CD1c-positive myeloid dendritic cell (primary cell): ENCODE results near the gene PRR3.
A peak's percentile ranks its signal among the peaks of the same experiment; 100 is the strongest.

ENCODE experiments used
- DNase-seq: peaks from one replicate; pipeline ENCODE4 v3.0.0-alpha.2; 2016; ENCODE audit errors: extremely low spot score

Gene PRR3

DNA sequence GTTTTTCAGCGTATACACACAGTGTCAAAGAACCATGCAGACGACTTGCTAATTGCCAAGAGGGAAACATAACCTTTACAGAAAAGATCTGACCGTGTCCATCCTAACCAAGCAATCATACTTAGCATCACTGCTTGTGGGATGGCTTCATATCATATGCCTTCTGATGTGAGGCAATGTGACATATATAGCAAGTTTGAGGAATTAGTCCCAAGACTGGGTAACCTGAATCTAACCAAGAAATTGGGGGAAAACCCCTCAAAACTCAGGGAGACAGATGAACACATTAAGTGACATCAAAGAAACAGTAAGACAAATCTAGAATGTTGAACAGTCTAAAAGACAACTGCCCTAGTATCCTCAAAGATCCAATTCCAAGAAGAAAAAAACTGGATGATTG lies 19.2 kb upstream of the PRR3 start:
- no peak for DNase-seq

DNA sequence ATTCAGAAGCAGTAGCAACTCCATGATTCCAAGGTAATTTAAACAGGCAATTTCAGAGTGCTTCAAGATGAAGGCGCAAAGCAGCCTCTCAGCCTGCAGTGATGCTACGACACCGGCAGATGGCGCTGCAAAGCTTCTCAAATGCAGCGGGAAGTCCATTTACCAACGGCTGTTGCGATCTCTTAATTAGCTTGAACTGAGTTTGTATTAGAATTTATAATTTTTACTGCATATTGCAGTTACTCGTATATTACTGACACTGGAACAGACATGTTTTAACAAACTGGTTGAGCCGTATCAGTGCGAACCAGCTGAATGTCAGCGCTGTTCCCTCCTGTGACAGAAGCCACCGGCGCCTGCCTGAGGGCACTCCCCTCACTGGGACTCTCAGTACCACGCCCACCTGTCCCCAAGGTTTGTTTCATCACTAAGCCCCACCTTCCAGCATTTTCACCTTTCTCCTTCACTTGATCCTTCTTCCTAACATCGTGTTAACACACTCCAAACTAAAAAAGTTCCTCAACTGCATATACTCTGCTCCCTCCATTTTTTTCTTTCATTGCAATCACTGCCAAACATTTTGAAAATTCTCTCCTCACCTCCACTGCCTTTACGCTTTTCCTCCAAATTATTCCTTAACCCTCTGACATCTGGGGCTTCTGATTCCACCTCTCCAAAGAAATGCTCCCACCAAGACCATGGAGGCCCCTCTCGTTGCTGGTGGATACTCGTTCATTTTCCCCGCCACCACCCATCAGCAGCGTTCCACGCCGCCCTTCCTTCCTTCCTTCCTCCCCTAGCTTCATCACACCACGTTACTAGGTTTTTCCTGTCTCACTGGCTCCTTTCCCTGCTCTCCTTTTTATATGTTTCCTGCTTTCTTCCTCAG lies 15.3 kb upstream of the PRR3 start:
- DNase-seq, result peak; percentile 92

DNA sequence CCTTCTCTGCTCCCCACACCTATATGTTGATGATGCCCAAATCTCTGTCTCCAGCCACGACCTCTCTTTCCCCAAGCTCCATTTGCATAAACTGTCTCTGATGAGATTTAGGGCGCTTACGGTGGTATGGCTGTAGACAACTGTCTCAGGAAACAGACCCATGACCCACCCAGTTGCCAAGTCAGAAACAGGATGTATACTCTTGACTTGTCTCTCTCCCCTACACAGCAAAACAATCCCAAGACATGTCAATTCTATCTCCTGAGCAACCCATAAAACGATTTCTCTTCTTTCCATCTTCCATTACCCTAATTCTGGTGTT lies 14.7 kb upstream of the PRR3 start:
- no peak for DNase-seq

DNA sequence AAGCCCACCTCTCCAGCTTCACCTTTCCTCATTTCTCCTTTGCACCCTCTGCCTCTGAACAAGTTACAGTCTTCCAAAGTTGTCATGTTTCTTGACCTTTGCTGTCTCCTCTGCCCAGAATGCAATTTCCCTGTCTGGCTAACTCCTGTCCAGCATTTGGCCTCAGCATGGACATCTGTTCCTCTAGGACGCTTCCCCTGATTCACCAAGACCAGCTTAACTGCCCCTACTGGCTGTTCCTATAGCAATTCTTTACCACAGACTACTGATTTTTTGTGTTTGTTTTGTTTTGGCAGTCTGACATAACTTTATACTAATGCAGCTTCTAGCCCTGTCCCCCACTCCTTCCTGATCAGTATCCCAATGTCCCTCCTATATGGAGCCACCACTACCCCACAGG lies 14.2 kb upstream of the PRR3 start:
- no peak for DNase-seq

DNA sequence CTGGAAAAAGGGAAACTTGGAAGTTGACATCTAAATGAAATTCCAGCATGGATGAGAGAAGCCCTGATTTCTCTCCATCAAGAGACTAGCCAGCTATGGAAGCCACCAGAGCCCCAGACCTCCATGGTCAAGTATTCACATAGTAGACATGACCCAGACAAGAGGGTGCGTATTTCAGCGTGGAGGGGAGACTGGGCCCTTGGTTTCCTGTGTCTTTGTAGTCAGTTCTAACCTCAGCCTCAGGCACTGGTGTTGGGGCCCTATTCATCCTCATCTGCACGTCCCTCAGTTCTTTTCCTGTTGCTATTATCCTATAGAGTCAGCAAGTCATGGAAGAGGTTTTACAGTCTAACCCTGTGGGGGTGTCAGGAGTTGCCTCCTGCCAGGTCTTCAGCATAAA lies 13.3 kb upstream of the PRR3 start:
- no peak for DNase-seq

DNA sequence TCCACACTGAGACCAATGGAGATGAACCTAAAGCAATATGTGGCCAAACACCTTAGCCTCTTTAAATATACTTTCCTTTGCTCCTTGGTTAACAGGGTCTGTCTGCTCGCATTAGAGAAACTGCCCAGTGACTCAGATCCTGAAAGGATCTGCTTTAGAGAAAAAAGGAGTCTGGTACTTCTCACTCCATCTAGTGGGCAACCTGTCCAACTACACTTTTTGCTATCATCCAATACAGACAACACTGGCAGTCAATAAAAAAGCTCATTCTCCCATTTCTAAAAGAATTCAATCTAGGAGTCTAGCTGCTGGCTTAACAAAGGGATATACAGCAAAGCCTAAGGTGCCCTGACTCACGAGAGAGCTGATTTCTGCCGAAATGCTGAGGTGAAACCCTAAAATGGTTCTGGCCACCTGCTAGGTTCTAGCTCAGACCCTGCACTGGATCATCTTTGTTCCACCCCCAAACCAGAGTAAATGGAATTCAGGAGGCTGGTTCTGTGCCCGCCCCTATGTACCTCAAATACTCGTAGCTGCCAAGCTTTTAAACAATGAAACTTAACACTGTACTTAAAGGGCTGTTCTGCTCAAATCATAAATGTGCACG lies 12.3 kb upstream of the PRR3 start:
- peak; percentile 68 for DNase-seq

DNA sequence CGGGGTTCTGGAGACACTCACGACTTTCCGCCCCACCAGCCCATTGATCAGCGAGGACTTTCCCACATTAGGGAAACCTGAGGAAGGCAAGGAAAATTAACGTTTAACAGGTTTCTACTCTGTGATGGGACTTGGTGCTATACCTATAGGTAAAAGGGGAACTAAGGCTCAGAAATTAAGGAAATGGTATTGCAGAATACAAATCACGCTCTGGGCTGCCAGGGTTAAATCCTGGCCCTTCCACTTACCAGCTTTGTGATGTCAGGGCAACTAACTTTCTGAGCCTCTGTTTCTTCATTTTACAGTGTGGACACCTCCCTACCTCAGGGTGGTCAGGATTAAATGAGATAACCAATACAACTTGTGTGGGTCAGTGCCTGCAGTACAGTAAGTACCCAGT lies 9.6 kb upstream of the PRR3 start:
- DNase-seq, result peak; percentile 25

DNA sequence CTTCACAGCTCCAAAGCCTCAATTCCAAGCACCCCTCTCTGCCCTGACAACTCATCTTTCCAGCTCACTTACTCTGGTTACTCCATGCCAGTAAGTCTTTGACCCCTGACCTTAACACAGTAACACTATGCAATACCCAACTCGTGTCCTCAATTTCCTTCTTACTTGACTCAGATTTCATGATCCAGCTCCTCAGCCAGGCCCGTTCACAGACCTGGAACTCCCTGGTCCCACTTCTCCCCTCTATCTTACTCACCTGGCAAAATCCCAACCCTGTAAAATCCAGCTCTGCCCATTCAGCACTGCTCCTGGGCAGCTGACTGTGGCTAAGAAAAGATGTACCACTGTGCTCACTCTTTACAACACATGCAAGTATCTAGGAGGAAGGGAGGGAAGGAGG lies 8.7 kb upstream of the PRR3 start:
- no peak for DNase-seq

DNA sequence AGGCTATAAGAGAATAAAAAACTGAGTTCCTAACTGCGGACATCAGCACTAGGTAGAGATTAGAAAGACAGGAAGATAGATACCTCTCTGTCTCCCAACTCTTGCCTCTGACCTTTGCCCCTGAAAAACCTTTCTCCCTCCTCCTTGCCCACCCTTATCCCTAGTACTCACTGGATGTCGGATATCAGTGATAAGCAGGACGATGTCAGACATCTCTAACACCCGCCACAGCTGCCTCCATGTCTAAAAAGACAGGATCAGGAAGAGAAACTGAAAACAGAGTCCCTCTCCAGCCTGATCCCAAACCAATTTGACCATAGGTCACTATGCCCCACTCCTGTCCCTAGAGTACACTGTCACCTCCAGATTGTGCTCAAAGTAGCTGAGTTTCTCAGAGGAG lies 2.7 kb upstream of the PRR3 start:
- no peak for DNase-seq

DNA sequence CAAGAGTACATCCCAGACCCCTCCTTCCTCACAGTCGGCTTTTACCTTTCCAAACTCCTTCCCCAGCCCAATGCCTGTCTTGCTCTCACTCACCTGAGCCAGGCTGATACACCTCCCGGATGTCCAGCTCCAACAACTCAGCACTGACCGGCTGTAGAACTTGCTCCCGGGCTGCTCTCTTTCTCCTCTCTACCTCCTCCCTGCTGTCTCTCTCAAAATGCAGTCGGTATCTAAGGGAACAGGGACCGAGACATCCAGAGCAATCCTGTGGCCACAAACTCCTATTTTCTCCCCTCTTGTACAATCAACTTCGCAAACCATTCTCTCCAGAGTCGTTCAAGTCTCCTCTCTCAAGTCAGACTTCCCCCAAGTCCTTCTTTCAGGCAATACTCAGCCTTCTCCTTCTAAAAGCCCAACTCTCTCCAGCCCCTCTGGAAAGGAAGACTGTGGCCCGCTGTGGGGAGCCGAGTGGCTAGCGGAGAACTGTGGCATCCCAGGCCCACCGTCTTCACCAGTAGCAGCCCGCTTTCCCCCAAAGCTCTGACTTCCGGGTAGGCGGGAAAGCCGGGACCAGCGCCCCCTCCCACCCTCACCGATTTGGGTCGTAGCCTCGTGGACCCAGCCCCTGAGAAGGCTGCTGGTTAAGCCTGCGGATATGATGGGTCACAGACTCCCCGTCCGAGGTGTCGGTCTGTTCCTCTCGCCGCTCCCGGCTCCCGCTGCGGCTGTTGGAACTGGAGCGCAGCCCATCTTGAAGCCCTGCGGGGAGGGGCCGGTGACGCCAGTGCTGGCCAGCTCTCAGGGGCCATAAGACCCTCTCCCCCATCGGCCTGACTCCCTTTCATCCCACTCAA lies 1.9 kb upstream of the PRR3 start:
- peak; percentile 14 for DNase-seq

DNA sequence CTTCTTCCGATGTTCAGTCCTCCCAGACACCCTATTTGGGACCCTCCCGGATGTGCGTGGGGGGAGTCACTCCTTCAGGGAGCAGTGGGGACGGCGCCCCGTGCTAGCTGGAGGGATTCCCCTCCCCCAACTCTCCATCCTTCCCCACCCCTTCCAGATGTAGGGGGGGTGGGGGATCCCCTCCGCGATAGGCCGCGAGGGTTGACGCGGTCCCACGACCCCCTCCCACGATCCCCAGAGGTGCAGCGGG lies 1.4 kb upstream of the PRR3 start:
- no peak for DNase-seq

DNA sequence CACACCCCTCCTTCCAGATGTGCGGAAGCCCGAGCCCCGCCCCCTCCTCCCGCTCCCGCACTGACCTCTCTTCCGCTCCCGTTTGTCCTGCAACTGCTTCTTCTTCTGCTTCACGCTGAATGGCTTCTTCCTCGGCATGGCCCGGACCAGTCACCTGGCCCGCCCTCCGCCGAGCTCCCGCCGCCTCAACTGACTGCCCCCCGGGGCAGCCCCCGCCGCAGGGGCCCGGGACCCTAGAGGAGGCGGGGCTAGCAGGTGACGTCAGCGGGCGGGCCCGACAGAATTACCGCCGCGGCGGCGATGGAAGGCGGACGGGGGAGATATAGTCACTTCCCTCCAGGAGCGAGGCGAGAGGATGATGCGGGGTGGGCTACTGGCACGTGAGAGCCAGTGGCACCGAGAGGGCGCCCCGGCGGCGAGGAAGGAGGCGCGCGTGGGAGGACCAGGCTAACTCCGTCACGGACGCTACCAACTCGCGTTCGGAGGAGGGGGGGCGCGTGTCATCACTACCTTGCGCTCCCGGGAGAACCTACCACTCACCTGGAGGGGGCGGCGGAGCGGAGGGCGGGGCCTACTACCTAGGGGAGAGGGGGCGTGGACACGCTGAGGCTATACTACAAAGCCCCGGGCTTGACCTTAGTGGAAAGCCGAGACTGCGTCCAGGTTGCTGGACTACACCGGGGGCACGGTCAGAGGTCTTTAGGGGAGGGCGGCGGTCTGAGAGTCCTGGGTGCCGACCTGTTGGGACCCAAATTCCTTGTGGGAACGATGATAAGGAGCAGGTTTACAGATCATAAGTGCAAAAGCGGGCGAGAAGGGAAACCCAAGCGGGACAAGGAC lies 809 bp upstream of the PRR3 start, which contains the start of gene GNL1:
Gene GNL1, minus strand, starts transcription at position 424 of the 840 bp plus-strand sequence. Its CDS starts 286 bp downstream, at position 138.
- DNase-seq, result peak; percentile 97

DNA sequence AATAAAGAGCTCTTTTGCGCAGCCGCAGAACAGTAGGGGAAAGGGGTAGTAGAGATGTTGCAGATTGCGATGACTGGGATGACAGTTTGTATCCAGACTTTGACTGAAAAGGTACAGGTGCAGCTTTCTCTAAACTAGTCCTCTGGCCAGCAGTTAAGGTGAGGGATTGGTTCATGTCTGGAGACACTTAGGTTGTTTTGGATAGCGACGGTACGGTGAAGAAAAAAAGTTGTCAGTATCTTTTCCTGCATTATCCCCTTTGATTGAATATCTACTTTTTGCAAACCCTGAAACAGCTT lies 537 bp downstream of the PRR3 start:
- DNase-seq, result no peak

DNA sequence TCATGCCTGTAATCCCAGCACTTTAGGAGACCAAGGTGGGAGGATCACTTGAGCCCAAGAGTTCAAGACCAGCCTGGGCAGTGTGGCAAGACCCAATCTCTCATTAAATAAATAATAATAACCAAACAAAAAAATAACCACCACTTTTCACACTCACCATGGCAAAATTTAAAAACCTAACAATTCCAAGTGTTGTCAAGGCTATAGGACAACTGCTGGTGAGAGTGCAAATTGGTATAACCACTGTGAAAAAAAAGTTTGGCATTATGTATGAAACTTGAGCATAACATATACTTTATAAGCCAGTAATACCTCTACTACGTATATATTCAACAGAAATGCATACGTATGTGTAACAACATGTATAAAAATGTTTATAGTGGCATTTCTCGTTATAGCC lies 3.8 kb downstream of the PRR3 start:
- no peak for DNase-seq

DNA sequence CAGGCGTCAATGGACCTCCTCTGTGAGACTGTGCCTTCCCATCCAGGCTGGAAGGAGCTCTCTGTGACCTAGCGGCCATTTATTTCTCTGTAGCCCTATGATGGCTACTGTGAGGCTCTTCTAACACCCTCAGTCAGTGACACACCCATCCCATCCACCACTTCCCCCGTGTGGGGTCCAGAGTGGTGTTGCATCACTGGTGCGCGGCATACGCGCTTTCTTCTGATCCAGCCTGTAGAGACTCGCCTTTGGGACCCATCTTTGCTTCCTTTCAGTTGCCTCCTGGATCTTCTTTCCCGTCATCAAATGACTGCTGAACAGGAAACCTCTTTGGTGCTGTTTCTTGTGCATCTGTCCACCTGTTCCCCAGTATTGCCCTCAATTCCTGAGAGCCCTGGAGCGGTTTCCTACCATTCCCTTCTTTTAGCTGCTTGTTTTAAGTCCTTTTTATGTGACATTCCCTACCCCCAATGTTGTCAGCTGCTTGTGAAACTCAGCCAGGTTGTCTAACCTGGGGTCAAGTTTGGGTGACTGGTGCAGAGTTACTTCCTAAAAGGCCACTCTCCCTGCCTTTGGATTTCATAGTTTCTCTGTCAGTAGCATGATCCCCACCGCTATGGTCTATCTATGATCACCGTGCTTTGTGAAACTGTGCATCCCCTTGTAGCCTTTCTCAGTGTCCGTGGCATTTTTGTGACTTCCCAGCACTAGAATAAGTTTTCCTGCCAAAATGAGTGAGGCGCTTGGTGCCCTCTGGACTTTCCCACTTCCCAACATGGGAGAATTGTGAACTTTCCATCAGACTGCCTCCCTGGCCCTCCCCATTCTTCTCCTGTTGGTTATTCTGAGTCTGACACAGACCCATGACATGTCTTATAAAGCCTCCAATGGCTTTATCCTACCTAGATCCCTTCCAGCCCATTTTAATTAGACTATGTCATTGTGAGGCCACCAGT lies 5.7 kb downstream of the PRR3 start:
- DNase-seq, result no peak

DNA sequence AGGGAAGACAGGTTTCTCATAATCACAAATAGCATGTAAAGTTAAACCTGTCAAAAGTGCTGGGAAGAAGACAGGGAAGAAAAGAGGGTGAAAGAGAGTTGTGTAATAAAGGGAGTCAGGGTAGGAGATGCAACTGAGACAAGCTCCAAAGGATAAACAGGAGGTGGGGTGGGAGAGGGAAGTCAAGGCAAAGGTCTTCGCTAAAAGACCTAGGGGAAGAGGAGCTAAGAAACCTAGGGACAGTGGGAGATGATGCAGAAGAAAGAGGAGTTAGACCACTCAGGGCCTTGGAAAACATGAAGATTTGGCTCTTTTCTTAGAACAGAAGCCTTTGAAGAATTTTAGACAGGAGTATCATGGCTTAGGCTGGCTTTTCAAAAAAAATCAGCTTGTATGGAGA lies 7.0 kb downstream of the PRR3 start:
- DNase-seq, result no peak

DNA sequence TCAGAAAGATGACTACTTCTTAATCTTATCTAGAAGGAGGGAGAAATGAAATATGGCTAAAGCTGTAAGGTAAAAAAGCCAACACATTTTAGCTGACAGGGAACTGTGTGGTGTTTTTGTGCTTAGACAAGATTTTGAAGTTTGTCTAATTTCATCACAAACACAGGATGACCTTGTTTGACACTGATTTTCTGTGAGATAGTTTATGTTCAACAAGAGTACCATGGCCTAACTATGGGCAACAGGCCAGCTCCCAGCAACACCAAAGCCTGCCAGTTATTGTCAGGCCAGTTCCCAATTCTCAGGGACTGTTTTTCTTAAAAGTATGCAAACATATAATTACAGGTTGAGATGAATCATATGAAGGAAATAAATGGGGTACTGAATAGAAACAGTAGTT lies 8.7 kb downstream of the PRR3 start:
- DNase-seq, result no peak

DNA sequence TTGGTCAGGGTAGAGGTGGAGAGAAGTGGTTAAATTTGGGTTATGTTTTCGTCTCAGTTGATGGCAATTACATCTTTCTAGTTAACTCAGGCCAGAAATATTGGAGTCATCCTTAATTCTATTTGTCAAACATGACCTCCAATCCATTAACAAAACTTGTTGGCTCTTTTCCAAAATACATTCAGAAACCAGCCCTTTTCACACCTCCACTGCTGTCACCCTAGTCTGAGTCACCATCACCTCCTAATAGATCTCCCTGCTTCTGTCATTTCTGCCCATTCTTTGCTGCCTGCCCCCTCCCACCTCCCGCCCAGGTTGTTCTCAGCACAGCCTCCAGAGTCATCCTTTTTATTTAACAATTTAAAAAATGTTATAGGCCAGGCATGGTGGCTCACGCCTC lies 11.2 kb downstream of the PRR3 start:
- no peak for DNase-seq

DNA sequence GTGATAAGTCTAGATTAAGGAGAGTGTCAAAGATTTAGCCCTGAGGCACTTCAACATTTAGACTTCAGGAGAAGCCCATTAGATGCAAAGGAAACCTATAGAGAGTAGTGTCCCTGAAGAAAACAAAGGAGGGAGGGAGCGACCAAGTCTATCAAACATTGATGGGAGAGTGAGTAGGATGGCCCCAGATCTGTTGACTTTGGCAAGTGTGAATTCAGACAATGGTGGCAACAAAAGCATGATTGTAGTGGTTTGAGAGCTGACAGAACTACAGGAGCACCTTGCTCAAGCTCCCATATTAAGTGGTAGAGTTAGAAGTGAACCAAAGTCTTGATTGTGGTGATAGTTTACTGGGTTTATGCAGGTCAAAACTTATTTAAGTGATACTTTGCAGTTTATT lies 13.2 kb downstream of the PRR3 start:
- DNase-seq, result no peak

DNA sequence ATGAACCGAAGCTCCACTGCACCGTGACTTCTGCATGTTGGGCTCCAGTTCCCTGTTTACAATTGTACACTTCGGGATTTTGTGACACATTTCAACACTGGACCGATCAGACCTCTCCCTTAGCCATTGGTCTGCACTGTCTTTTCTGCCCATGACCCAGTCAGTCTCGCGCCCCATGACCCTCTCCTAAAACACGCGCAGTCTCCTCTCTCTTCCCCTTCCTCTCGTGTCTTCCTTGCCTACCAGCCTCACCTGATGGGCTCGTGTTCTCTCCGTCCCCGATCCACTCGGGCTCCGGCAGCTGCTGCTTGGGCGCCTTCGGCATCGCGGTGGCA lies 13.6 kb downstream of the PRR3 start:
- DNase-seq, result peak; percentile 75

DNA sequence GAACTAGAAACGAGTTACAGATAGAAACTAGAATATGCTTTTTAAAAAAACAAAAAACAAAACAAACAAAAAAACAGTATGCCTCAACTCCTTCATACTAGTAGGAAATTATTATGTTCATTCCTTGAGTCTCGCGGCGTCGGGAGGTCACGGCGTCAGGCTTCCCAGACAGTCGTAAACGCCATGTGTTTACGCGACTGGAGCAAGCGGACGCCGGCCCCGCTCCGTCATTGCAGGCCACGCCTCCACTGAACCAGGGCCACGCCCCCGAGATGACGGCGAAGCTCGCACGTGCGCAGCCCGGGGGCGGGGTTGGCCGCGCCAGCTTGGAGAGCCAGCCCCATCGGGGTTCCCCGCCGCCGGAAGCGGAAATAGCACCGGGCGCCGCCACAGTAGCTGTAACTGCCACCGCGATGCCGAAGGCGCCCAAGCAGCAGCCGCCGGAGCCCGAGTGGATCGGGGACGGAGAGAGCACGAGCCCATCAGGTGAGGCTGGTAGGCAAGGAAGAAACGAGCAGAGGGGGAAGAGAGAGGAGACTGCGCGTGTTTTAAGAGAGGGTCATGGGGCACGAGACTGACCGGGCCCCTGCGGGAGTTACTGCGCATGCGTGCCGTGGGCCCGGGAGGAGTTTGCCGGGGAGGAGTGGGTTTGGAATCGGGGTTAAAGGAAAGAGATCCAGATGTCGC lies 14.1 kb downstream of the PRR3 start, which contains the start of gene ABCF1:
Gene ABCF1, plus strand, starts transcription at position 368 of the 687 bp plus-strand sequence. Its CDS starts 46 bp downstream, at position 414.
- peak; percentile 100 for DNase-seq
